ENCODE measurements around the gene FOXP1.

- TF ChIP-seq CTCF (IDR thresholded peaks at IDR 0.05; ENCODE audit: poor library complexity, severe bottlenecking) = no peak
- no peak for TF ChIP-seq EZH2 (IDR thresholded peaks at IDR 0.05; ENCODE audit: borderline replicate concordance, insufficient read depth, low read length, poor library complexity, severe bottlenecking)
- TF ChIP-seq, protein P1, sequence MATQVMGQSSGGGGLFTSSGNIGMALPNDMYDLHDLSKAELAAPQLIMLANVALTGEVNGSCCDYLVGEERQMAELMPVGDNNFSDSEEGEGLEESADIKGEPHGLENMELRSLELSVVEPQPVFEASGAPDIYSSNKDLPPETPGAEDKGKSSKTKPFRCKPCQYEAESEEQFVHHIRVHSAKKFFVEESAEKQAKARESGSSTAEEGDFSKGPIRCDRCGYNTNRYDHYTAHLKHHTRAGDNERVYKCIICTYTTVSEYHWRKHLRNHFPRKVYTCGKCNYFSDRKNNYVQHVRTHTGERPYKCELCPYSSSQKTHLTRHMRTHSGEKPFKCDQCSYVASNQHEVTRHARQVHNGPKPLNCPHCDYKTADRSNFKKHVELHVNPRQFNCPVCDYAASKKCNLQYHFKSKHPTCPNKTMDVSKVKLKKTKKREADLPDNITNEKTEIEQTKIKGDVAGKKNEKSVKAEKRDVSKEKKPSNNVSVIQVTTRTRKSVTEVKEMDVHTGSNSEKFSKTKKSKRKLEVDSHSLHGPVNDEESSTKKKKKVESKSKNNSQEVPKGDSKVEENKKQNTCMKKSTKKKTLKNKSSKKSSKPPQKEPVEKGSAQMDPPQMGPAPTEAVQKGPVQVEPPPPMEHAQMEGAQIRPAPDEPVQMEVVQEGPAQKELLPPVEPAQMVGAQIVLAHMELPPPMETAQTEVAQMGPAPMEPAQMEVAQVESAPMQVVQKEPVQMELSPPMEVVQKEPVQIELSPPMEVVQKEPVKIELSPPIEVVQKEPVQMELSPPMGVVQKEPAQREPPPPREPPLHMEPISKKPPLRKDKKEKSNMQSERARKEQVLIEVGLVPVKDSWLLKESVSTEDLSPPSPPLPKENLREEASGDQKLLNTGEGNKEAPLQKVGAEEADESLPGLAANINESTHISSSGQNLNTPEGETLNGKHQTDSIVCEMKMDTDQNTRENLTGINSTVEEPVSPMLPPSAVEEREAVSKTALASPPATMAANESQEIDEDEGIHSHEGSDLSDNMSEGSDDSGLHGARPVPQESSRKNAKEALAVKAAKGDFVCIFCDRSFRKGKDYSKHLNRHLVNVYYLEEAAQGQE (IDR thresholded peaks at IDR 0.05; ENCODE audit: borderline replicate concordance) = no peak
- TF ChIP-seq EP300 (conservative IDR thresholded peaks at IDR 0.05; ENCODE audit: poor library complexity, severe bottlenecking) = no peak
- TF ChIP-seq POLR2AphosphoS5 (IDR thresholded peaks at IDR 0.05) = no peak
- TF ChIP-seq MXI1 (conservative IDR thresholded peaks at IDR 0.05; ENCODE audit: poor library complexity, severe bottlenecking) = no peak
Measured at GRCh38 chr3:71513081-71513480, 70.4 kb downstream of the FOXP1 start.
